ENCODE results near the gene THSD4. TPM values are rescaled to one million over a fixed set of nuclear protein-coding genes. Genes with fewer than 3 reads are reported as not detected.
A peak's percentile ranks its signal among the peaks of the same experiment; 100 is the strongest.

The THSD4 gene
- polyA plus RNA-seq, 2 of the 4 experiments (the other 2 are of a cell fraction): 15.8 to 40.7 TPM

DNA sequence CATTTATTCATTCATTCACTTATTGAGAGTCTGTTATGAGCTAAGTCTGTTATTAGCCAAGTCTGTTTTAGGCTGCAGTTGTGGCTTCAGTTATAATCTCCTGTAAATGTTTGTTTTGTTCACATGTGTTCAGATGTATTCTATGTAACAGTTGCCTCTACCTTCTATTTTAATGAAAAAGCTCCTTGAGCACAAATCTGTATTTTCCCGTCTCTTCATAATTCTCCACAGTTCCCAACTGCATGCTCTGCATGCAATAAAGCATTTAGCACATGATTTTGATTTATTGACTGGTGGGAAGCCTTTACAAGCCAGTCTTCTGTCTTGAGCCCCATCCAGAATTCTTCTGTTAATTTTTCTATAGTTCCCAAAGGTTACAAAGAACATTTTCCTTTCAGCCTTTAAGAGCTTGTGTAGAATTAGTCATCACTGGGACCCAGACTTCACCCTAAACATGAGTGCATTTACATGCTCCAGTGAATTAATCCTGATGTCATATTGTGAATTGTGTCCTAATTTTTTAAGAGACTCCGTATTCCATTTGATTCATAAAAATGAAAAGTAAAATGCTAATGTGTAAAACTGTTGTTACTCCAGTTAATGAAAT lies 572.7 kb downstream of the THSD4 start:
- DNase-seq (ENCODE audit: low read depth in 1 of 2, low spot score in 1 of 2): no peak
- no peak for TF ChIP-seq POLR2A (IDR thresholded peaks at IDR 0.05; ENCODE audit: low read length)

DNA sequence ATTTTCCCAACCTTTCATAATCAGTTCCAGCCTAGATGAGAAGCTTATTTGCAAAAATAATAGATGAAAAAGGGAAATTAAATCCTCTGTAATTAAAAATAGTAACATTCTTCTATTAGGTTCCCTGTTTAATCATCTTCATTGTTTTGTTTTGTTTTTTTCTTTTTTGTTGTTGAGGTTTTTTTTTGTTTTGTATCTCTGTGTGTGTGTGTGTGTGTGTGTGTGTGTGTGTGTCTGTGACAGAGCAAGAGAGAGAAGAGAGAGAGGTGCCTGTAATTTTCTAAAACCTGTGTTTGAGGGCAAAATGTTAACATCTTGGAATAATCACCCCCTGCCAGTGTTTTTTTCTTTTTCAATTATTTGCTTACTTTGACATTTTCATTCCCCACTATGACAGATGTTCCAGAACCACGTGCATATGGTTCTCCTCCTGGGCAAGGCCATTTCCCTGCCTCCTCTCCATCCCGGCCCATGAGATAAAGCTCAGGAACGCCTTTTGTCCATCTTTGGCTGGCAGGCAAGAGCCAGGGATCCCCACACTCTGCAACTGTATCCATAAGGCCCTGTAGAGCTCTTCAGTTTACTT lies 573.3 kb downstream of the THSD4 start:
- H3K9me3 ChIP-seq: no peaks in the 10 kb centered on the region
- TF ChIP-seq RARB (CRISPR knock-in tag; IDR thresholded peaks at IDR 0.05): no peak
- TF ChIP-seq RFX5 (IDR thresholded peaks at IDR 0.05): no peak
- no peak for TF ChIP-seq MAZ (IDR thresholded peaks at IDR 0.05; ENCODE audit: borderline replicate concordance, low read depth, low read length)
- TF ChIP-seq MAFK (IDR thresholded peaks at IDR 0.05; ENCODE audit: partially characterized antibody): peak; percentile 56
- no peak for TF ChIP-seq ZFP36 (IDR thresholded peaks at IDR 0.05; ENCODE audit: borderline replicate concordance, partially characterized antibody)
- DNase-seq (ENCODE audit: low read depth in 1 of 2, low spot score in 1 of 2) (no peak), ATAC-seq (no peak), FAIRE-seq (no peak)
- 88% methylated on average over 3 of the region's 3 CpGs for WGBS (ENCODE audit: missing lambda C conversion rate)
- H3K4me1 ChIP-seq: peaks cover 24% of the 10 kb centered on the region
- POLR2A ChIA-PET: no interaction called here
- H3K4me3 ChIP-seq: no peak overlapping the region
- CTCF ChIA-PET: interaction anchor here (0.7 to 1.9 kb wide), 6 partner anchors 11 to 184 kb away, joined by 3 to 6 read pairs (median 4); no protein-coding TSS in a partner anchor
- no peak overlapping the region for H3K27ac ChIP-seq
- peak overlapping the region; percentile 20; the same call in 1 of the 3 replicates for H3K4me2 ChIP-seq

More for the DNA sequence above, 572.7 kb downstream of the THSD4 start:
- Histone ChIP-seq H3K4me3 (no peak overlapping the region), H3K27ac (no peak overlapping the region), H3K9me3 (no peaks in the 10 kb centered on the region), H3K4me1 (peaks cover 29% of the 10 kb centered on the region), H3K4me2 (peak overlapping the region; percentile 20)
- no peak for ATAC-seq
- WGBS (ENCODE audit: missing lambda C conversion rate): 80% methylated on average over 2 of the region's 2 CpGs
- ChIA-PET POLR2A (no interaction called here), CTCF (interaction anchor here (0.7 to 1.9 kb wide), 6 partner anchors 10 to 183 kb away, joined by 3 to 6 read pairs (median 4); no protein-coding TSS in a partner anchor)
- no peak for FAIRE-seq

DNA sequence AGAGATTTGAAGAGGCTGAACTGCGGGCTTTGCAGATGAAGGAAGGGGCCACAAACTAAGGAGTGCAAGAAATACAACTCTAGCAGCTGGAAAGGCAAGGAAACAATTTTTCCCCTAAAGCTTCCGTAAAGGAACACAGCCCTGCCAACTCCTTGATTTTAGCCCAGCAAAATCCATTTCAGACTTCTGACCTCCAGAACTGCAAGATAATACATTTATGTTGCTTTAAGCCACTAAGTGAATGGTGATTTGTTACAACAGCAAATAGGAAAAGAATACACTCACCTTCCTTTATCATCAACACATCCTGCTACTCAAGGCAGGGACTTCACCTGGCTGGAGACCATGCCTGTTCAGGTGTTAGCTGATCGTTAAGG lies 575.8 kb downstream of the THSD4 start:
- H3K4me2 ChIP-seq: no peak overlapping the region
- CTCF ChIA-PET: interaction anchor here (0.8 to 1.8 kb wide), 3 partner anchors 13 to 53 kb away, joined by 4 to 6 read pairs (median 5); no protein-coding TSS in a partner anchor
- no peak for FAIRE-seq

GRCh38 chr15:71691458-71692417 lies 576.5 kb downstream of the THSD4 start:
- CTCF ChIA-PET: interaction anchor here (0.8 to 1.8 kb wide), 4 partner anchors 14 to 53 kb away, joined by 4 to 6 read pairs (median 5); no protein-coding TSS in a partner anchor
- TF ChIP-seq EP300 (IDR thresholded peaks at IDR 0.05) (no peak), GATA3 (IDR thresholded peaks at IDR 0.05; ENCODE audit: borderline replicate concordance) (no peak), SREBF2 (IDR thresholded peaks at IDR 0.05) (no peak), ELK1 (IDR thresholded peaks at IDR 0.05; ENCODE audit: low read depth, low read length) (no peak), ZC3H11A (IDR thresholded peaks at IDR 0.05) (no peak), ESRRA (IDR thresholded peaks at IDR 0.05; ENCODE audit: borderline replicate concordance, low read length) (no peak), NR3C1 (IDR thresholded peaks at IDR 0.05) (no peak), EHMT2 (IDR thresholded peaks at IDR 0.05; ENCODE audit: low read depth) (no peak)
- TF ChIP-seq, protein P1, sequence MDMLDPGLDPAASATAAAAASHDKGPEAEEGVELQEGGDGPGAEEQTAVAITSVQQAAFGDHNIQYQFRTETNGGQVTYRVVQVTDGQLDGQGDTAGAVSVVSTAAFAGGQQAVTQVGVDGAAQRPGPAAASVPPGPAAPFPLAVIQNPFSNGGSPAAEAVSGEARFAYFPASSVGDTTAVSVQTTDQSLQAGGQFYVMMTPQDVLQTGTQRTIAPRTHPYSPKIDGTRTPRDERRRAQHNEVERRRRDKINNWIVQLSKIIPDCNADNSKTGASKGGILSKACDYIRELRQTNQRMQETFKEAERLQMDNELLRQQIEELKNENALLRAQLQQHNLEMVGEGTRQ (IDR thresholded peaks at IDR 0.05): no peak
- TF ChIP-seq, protein P2, sequence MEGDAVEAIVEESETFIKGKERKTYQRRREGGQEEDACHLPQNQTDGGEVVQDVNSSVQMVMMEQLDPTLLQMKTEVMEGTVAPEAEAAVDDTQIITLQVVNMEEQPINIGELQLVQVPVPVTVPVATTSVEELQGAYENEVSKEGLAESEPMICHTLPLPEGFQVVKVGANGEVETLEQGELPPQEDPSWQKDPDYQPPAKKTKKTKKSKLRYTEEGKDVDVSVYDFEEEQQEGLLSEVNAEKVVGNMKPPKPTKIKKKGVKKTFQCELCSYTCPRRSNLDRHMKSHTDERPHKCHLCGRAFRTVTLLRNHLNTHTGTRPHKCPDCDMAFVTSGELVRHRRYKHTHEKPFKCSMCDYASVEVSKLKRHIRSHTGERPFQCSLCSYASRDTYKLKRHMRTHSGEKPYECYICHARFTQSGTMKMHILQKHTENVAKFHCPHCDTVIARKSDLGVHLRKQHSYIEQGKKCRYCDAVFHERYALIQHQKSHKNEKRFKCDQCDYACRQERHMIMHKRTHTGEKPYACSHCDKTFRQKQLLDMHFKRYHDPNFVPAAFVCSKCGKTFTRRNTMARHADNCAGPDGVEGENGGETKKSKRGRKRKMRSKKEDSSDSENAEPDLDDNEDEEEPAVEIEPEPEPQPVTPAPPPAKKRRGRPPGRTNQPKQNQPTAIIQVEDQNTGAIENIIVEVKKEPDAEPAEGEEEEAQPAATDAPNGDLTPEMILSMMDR (IDR thresholded peaks at IDR 0.05): no peak
- H3K9me3 ChIP-seq: no peaks in the 10 kb centered on the region; the same call in 2 of the 3 replicates
- H3K27ac ChIP-seq: no peak overlapping the region
- DNase-seq (ENCODE audit: low read depth in 1 of 2, low spot score in 1 of 2): no peak
- no peak overlapping the region for H3K4me3 ChIP-seq
- H3K4me2 ChIP-seq: 0 out of 3 replicates have a peak overlapping the region, but pooled peaks have one; percentile 15
- ATAC-seq: peak in 1 of 2 experiments; percentile 33; a peak in 2 of 6 replicates
- H3K4me1 ChIP-seq: peaks cover 14% of the 10 kb centered on the region
- POLR2A ChIA-PET: no interaction called here
- no peak for FAIRE-seq
- WGBS (ENCODE audit: missing lambda C conversion rate): 76% methylated on average over 12 of the region's 12 CpGs

More for the DNA sequence above, 575.8 kb downstream of the THSD4 start:
- Histone ChIP-seq H3K4me3 (no peak overlapping the region), H3K4me1 (peaks cover 14% of the 10 kb centered on the region), H3K27ac (no peak overlapping the region), H3K9me3 (no peaks in the 10 kb centered on the region; the same call in 2 of the 3 replicates)
- POLR2A ChIA-PET: no interaction called here
- DNase-seq (ENCODE audit: low read depth in 1 of 2, low spot score in 1 of 2) (no peak), ATAC-seq (no peak)
- WGBS (ENCODE audit: missing lambda C conversion rate): 94% methylated on average over 3 of the region's 3 CpGs
- TF ChIP-seq JUNB (IDR thresholded peaks at IDR 0.05) (no peak), CHD4 (IDR thresholded peaks at IDR 0.05; ENCODE audit: borderline replicate concordance) (no peak), FOSL2 (IDR thresholded peaks at IDR 0.05) (no peak), FOSL2 (CRISPR knock-in tag; IDR thresholded peaks at IDR 0.05) (no peak), MAFK (IDR thresholded peaks at IDR 0.05; ENCODE audit: partially characterized antibody) (no peak), RCOR1 (IDR thresholded peaks at IDR 0.05; ENCODE audit: low read depth, low read length) (no peak)

All from A549 (cell line).